Tibial nerve (tissue), 4 donors: ENCODE data around the gene GALM. TPM values are rescaled to one million over a fixed set of nuclear protein-coding genes. Genes with fewer than 3 reads are reported as not detected.
A peak's percentile ranks its signal among the peaks of the same experiment; 100 is the strongest.

Source experiments
- DNase-seq, 2 donors: peaks; one replicate each; pipeline ENCODE4 v3.0.0-alpha.2; 2019; ENCODE audit warnings: low spot score in 2 of 2
- H3K27ac ChIP-seq, 4 donors: fragments of 200-600 bp; sonication (generic) in 3 of 4; one replicate each; pipeline ENCODE4 v1.5.1; 2017 to 2019; ENCODE audit warnings: mild to moderate bottlenecking in 1 of 4
- H3K27me3 ChIP-seq, 2 donors: fragments of 200-600 bp; sonication (generic) in 1 of 2; one replicate each; pipeline versions ENCODE4 v1.5.1 to v1.6.0; 2017 to 2019
- H3K36me3 ChIP-seq, 3 donors: fragments of 200-600 bp; sonication (generic); one replicate each; pipeline ENCODE4 v1.5.1; 2018 to 2019
- H3K4me1 ChIP-seq, 4 donors: fragments of 200-600 bp; sonication (generic) in 3 of 4; one replicate each; pipeline ENCODE4 v1.5.1; 2017 to 2019
- H3K4me3 ChIP-seq, 4 donors: fragments of 200-600 bp; sonication (generic) in 3 of 4; one replicate each; pipeline ENCODE4 v1.5.1; 2017 to 2019; ENCODE audit warnings: mild to moderate bottlenecking in 1 of 4, moderate library complexity in 1 of 4
- H3K9me3 ChIP-seq, 4 donors: fragments of 200-600 bp; sonication (generic) in 3 of 4; one replicate each; pipeline ENCODE4 v1.5.1; 2017 to 2019
- CTCF ChIP-seq, 5 experiments: fragments of 200-600 bp in 3 of 5; fragments of 450-650 bp in 2 of 5; sonication (generic) in 3 of 5; IDR thresholded peaks; one replicate each; pipeline ENCODE4 v1.5.1; 2016 to 2019; ENCODE audit warnings: antibody characterized with exemption in 5 of 5, mild to moderate bottlenecking in 3 of 5, moderate library complexity in 2 of 5
- EP300 ChIP-seq, 2 donors: sonication (generic); formaldehyde crosslinking; IDR thresholded peaks; one replicate each; pipeline ENCODE4 v1.6.1; 2017; ENCODE audit warnings: antibody characterized with exemption in 2 of 2, mild to moderate bottlenecking in 1 of 2
- POLR2A ChIP-seq, 2 donors: fragments of 450-650 bp; IDR thresholded peaks; one replicate each; pipeline ENCODE4 v1.6.1; 2017; ENCODE audit warnings: antibody characterized with exemption in 2 of 2, mild to moderate bottlenecking in 2 of 2, moderate library complexity in 2 of 2
- WGBS, 2 donors: methylation state at CpG; one replicate each; pipeline ENCODE4 v1.1.5; 2018; 5-methylcytosine and 5-hydroxymethylcytosine counted together
- total RNA-seq, 4 donors: library from RNA; depleted of rRNA; stranded (reverse); fragments of >200 nt; gene quantifications; one replicate each; pipeline ENCODE4 v1.1.0, GENCODE V29; 2016

The GALM gene
- total RNA-seq, 4 donors from 2014 or later: 20.7 to 57.9 (median 34.2) TPM

- H3K27me3 ChIP-seq: no peaks in the 10 kb centered on the region
- DNase-seq: no peak
- no peak overlapping the region for H3K4me3 ChIP-seq
- peaks cover 0 to 4% (median 2%) of the 10 kb centered on the region in 4 donors for H3K4me1 ChIP-seq
- TF ChIP-seq CTCF (IDR thresholded peaks at IDR 0.05) (no peak), POLR2A (IDR thresholded peaks at IDR 0.05) (no peak)
- no peaks in the 10 kb centered on the region for H3K9me3 ChIP-seq
- H3K36me3 ChIP-seq: no peaks in the 10 kb centered on the region
- H3K27ac ChIP-seq: no peak overlapping the region
- 95 to 96% methylated on average over 3 of the region's 3 CpGs for WGBS, 2 donors
These were observed 5.6 kb upstream of the GALM start for GRCh38 chr2:38660282-38660681.

DNA sequence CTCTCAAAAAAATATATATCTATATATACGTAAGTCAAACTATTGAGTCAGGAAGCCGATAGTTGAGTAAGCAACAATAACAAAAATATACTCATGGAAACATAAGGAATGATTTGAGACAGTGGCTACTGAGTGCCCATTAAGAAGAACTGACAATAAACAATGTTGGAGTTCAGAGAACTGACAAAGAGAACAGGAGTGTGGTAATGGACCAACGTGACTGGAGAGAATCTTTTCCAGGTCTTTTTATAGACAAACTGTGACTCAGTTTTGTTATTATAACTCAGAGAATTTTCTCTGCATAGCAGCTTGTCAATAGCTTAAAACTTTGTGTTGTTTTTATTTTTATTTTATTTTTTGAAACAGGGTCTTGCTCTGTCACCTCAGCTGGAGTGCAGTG lies 4.6 kb upstream of the GALM start:
- WGBS, 2 donors: 61 to 72% methylated on average over 3 of the region's 3 CpGs
- TF ChIP-seq EP300 (IDR thresholded peaks at IDR 0.05) (no peak), POLR2A (IDR thresholded peaks at IDR 0.05) (no peak)

GRCh38 chr2:38666556-38666910 lies 619 bp downstream of the GALM start:
- H3K36me3 ChIP-seq: no peaks in the 10 kb centered on the region
- H3K4me1 ChIP-seq: peaks cover 0 to 31% (median 10%) of the 10 kb centered on the region in 4 donors
- peak overlapping the region; percentile 35 to 71 (median 60) for H3K4me3 ChIP-seq
- no peak for DNase-seq
- TF ChIP-seq POLR2A (IDR thresholded peaks at IDR 0.05) (no peak), CTCF (IDR thresholded peaks at IDR 0.05) (no peak), EP300 (IDR thresholded peaks at IDR 0.05) (no peak)
- WGBS, 2 donors: 16 to 17% methylated on average over 4 of the region's 4 CpGs
- H3K27me3 ChIP-seq: no peaks in the 10 kb centered on the region
- H3K9me3 ChIP-seq: no peaks in the 10 kb centered on the region
- peak overlapping the region; percentile 46 to 84 (median 78) for H3K27ac ChIP-seq

More for the DNA sequence above, 4.6 kb upstream of the GALM start:
- H3K9me3 ChIP-seq: no peaks in the 10 kb centered on the region
- no peak overlapping the region for H3K4me3 ChIP-seq
- peaks cover 0 to 8% (median 3%) of the 10 kb centered on the region in 4 donors for H3K4me1 ChIP-seq
- no peaks in the 10 kb centered on the region for H3K36me3 ChIP-seq
- DNase-seq: no peak
- H3K27me3 ChIP-seq: no peaks in the 10 kb centered on the region
- H3K27ac ChIP-seq: no peak overlapping the region

- no peaks in the 10 kb centered on the region for H3K9me3 ChIP-seq
- TF ChIP-seq EP300 (IDR thresholded peaks at IDR 0.05) (no peak), POLR2A (IDR thresholded peaks at IDR 0.05) (no peak), CTCF (IDR thresholded peaks at IDR 0.05) (no peak)
- 91 to 95% methylated on average over 4 of the region's 4 CpGs for WGBS, 2 donors
- H3K36me3 ChIP-seq: no peaks in the 10 kb centered on the region
- peak overlapping the region in 1 of 4 donors; percentile 71 for H3K4me3 ChIP-seq
- H3K27me3 ChIP-seq: no peaks in the 10 kb centered on the region
- DNase-seq: no peak
- peak overlapping the region in 3 of 4 donors; percentile 46 to 84 (median 81) for H3K27ac ChIP-seq
- peaks cover 0 to 31% (median 10%) of the 10 kb centered on the region in 4 donors for H3K4me1 ChIP-seq
These were observed 2.2 kb downstream of the GALM start for GRCh38 chr2:38668092-38668491.

DNA sequence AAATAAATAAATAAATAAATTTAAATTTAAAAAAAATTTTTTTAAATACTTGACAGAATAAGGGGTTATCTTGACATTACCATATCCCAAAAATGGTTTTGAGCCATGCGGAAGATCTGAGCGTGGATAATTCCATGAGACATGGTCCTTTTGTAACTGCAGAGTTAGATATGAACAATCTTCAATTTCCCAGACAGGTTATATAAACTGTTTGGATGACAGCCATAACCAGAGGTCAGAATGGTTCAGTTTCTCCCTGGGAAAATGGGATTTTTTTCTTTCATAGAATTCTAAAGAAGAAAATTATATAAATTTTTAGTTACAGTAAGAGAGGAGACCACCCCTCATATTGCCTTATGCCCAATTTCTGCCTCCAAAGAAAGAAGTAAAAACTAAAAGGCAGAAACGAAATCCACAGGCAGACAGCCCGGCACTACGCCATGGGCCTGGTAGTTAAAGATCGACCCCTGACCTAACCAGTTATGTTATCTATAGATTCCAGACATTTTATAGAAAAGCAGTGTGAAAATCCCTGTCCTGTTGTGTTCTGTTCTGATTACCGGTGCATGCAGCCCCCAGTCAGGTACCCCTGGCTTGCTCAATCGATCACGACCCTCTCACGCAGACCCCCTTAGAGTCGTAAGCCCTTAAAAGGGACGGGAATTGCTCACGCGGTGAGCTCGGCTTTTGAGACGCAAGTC lies 3.0 kb downstream of the GALM start:
- H3K36me3 ChIP-seq: no peaks in the 10 kb centered on the region
- H3K27ac ChIP-seq: no peak overlapping the region
- WGBS, 2 donors: 88 to 89% methylated on average over 16 of the region's 16 CpGs
- no peaks in the 10 kb centered on the region for H3K9me3 ChIP-seq
- TF ChIP-seq CTCF (IDR thresholded peaks at IDR 0.05) (no peak), EP300 (IDR thresholded peaks at IDR 0.05) (no peak), POLR2A (IDR thresholded peaks at IDR 0.05) (no peak)
- no peak overlapping the region for H3K4me3 ChIP-seq
- H3K4me1 ChIP-seq: peaks cover 0 to 31% (median 10%) of the 10 kb centered on the region in 4 donors
- no peak for DNase-seq
- no peaks in the 10 kb centered on the region for H3K27me3 ChIP-seq
